Stimulated activated naive CD8-positive, alpha-beta T cell treated with anti-CD3 and anti-CD28 coated beads, Interleukin-15, Interleukin-2, amounts not matched to agents 100 ng/mL and 50 ng/mL, for 24 hours (primary cell): ENCODE measurements around the gene PCLO.

ENCODE experiments used
- H3K27ac Mint-ChIP-seq: one replicate; pipeline ENCODE4 v1.8.0; 2021; ENCODE audit warnings: mild to moderate bottlenecking, mixed read lengths
- H3K27me3 Mint-ChIP-seq: one replicate; pipeline ENCODE4 v1.8.0; 2021; ENCODE audit warnings: mixed read lengths
- H3K36me3 Mint-ChIP-seq: one replicate; pipeline ENCODE4 v1.8.0; 2021; ENCODE audit warnings: low read depth, mixed read lengths
- H3K4me1 Mint-ChIP-seq: one replicate; pipeline ENCODE4 v1.8.0; 2021; ENCODE audit warnings: low read depth, mixed read lengths
- H3K4me3 Mint-ChIP-seq: one replicate; pipeline ENCODE4 v1.8.0; 2021; ENCODE audit warnings: mild to moderate bottlenecking, mixed read lengths
- H3K9me3 Mint-ChIP-seq: one replicate; pipeline ENCODE4 v1.8.0; 2021; ENCODE audit warnings: mixed read lengths

PCLO gene

GRCh38 chr7:82980130-82980788 is 182.4 kb downstream of the PCLO start:
- Mint-ChIP-seq H3K4me1 (no peaks in the 10 kb centered on the region), H3K4me3 (no peak overlapping the region), H3K36me3 (no peaks in the 10 kb centered on the region), H3K27me3 (no peaks in the 10 kb centered on the region), H3K9me3 (no peaks in the 10 kb centered on the region), H3K27ac (no peak overlapping the region)

GRCh38 chr7:82975811-82976468 is 186.7 kb downstream of the PCLO start:
- H3K4me1 Mint-ChIP-seq = no peaks in the 10 kb centered on the region
- no peaks in the 10 kb centered on the region for H3K36me3 Mint-ChIP-seq
- no peaks in the 10 kb centered on the region for H3K27me3 Mint-ChIP-seq
- H3K9me3 Mint-ChIP-seq = no peaks in the 10 kb centered on the region
- H3K4me3 Mint-ChIP-seq = no peak overlapping the region
- no peak overlapping the region for H3K27ac Mint-ChIP-seq

GRCh38 chr7:82972135-82972534 is 190.5 kb downstream of the PCLO start:
- peaks cover 6% of the 10 kb centered on the region for H3K9me3 Mint-ChIP-seq
- H3K27me3 Mint-ChIP-seq = no peaks in the 10 kb centered on the region
- H3K4me1 Mint-ChIP-seq = no peaks in the 10 kb centered on the region
- H3K4me3 Mint-ChIP-seq = no peak overlapping the region
- H3K36me3 Mint-ChIP-seq = no peaks in the 10 kb centered on the region
- no peak overlapping the region for H3K27ac Mint-ChIP-seq

GRCh38 chr7:82965088-82966036 is 197.3 kb downstream of the PCLO start:
- no peak overlapping the region for H3K27ac Mint-ChIP-seq
- no peaks in the 10 kb centered on the region for H3K36me3 Mint-ChIP-seq
- H3K4me1 Mint-ChIP-seq = no peaks in the 10 kb centered on the region
- H3K4me3 Mint-ChIP-seq = no peak overlapping the region
- no peaks in the 10 kb centered on the region for H3K27me3 Mint-ChIP-seq
- peaks cover 12% of the 10 kb centered on the region for H3K9me3 Mint-ChIP-seq

GRCh38 chr7:82964150-82964882 is 198.4 kb downstream of the PCLO start:
- Mint-ChIP-seq H3K4me3 (no peak overlapping the region), H3K27ac (no peak overlapping the region), H3K9me3 (peaks cover 13% of the 10 kb centered on the region), H3K27me3 (no peaks in the 10 kb centered on the region), H3K36me3 (no peaks in the 10 kb centered on the region), H3K4me1 (no peaks in the 10 kb centered on the region)

- Mint-ChIP-seq H3K36me3 (no peaks in the 10 kb centered on the region), H3K9me3 (peaks cover 12% of the 10 kb centered on the region), H3K4me3 (no peak overlapping the region), H3K4me1 (no peaks in the 10 kb centered on the region), H3K27me3 (no peaks in the 10 kb centered on the region), H3K27ac (no peak overlapping the region)
Observed at GRCh38 chr7:82961240-82961639, 201.4 kb downstream of the PCLO start.

GRCh38 chr7:82959528-82959927 is 203.2 kb downstream of the PCLO start:
- H3K4me1 Mint-ChIP-seq = no peaks in the 10 kb centered on the region
- no peaks in the 10 kb centered on the region for H3K27me3 Mint-ChIP-seq
- H3K9me3 Mint-ChIP-seq = peaks cover 11% of the 10 kb centered on the region
- no peak overlapping the region for H3K4me3 Mint-ChIP-seq
- H3K36me3 Mint-ChIP-seq = no peaks in the 10 kb centered on the region
- H3K27ac Mint-ChIP-seq = no peak overlapping the region

GRCh38 chr7:82957521-82957920 is 205.2 kb downstream of the PCLO start:
- H3K4me1 Mint-ChIP-seq = no peaks in the 10 kb centered on the region
- no peak overlapping the region for H3K27ac Mint-ChIP-seq
- no peaks in the 10 kb centered on the region for H3K27me3 Mint-ChIP-seq
- no peak overlapping the region for H3K4me3 Mint-ChIP-seq
- H3K36me3 Mint-ChIP-seq = no peaks in the 10 kb centered on the region
- peaks cover 6% of the 10 kb centered on the region for H3K9me3 Mint-ChIP-seq

GRCh38 chr7:82953324-82954027 is 209.2 kb downstream of the PCLO start:
- Mint-ChIP-seq H3K4me1 (no peaks in the 10 kb centered on the region), H3K4me3 (no peak overlapping the region), H3K27me3 (no peaks in the 10 kb centered on the region), H3K9me3 (peaks cover 4% of the 10 kb centered on the region), H3K27ac (no peak overlapping the region), H3K36me3 (no peaks in the 10 kb centered on the region)

GRCh38 chr7:82950436-82950835 is 212.2 kb downstream of the PCLO start:
- H3K36me3 Mint-ChIP-seq = no peaks in the 10 kb centered on the region
- no peak overlapping the region for H3K4me3 Mint-ChIP-seq
- no peaks in the 10 kb centered on the region for H3K4me1 Mint-ChIP-seq
- peaks cover 4% of the 10 kb centered on the region for H3K9me3 Mint-ChIP-seq
- H3K27ac Mint-ChIP-seq = no peak overlapping the region
- no peaks in the 10 kb centered on the region for H3K27me3 Mint-ChIP-seq

GRCh38 chr7:82945480-82945879 is 217.2 kb downstream of the PCLO start:
- H3K4me3 Mint-ChIP-seq = no peak overlapping the region
- H3K9me3 Mint-ChIP-seq = peaks cover 10% of the 10 kb centered on the region
- H3K4me1 Mint-ChIP-seq = no peaks in the 10 kb centered on the region
- no peaks in the 10 kb centered on the region for H3K36me3 Mint-ChIP-seq
- no peak overlapping the region for H3K27ac Mint-ChIP-seq
- no peaks in the 10 kb centered on the region for H3K27me3 Mint-ChIP-seq

GRCh38 chr7:82945056-82945455 is 217.6 kb downstream of the PCLO start:
- Mint-ChIP-seq H3K4me1 (no peaks in the 10 kb centered on the region), H3K36me3 (no peaks in the 10 kb centered on the region)

GRCh38 chr7:82932516-82932915 is 230.2 kb downstream of the PCLO start:
- no peaks in the 10 kb centered on the region for H3K36me3 Mint-ChIP-seq
- no peak overlapping the region for H3K4me3 Mint-ChIP-seq
- H3K9me3 Mint-ChIP-seq = no peaks in the 10 kb centered on the region
- H3K4me1 Mint-ChIP-seq = no peaks in the 10 kb centered on the region
- no peak overlapping the region for H3K27ac Mint-ChIP-seq
- no peaks in the 10 kb centered on the region for H3K27me3 Mint-ChIP-seq

More at GRCh38 chr7:82945056-82945455, 217.6 kb downstream of the PCLO start:
- Mint-ChIP-seq H3K27ac (no peak overlapping the region), H3K4me3 (no peak overlapping the region), H3K9me3 (peaks cover 10% of the 10 kb centered on the region), H3K27me3 (no peaks in the 10 kb centered on the region)

GRCh38 chr7:82926477-82926876 is 236.2 kb downstream of the PCLO start:
- no peaks in the 10 kb centered on the region for H3K36me3 Mint-ChIP-seq
- no peak overlapping the region for H3K4me3 Mint-ChIP-seq
- H3K27me3 Mint-ChIP-seq = no peaks in the 10 kb centered on the region
- peaks cover 5% of the 10 kb centered on the region for H3K9me3 Mint-ChIP-seq
- no peak overlapping the region for H3K27ac Mint-ChIP-seq
- no peaks in the 10 kb centered on the region for H3K4me1 Mint-ChIP-seq
